Stimulated activated CD4-positive, alpha-beta T cell treated with anti-CD3 and anti-CD28 coated beads, Interleukin-2, amount 100 ng/mL, for 48 hours (primary cell): ENCODE measurements around the gene LDAF1.
A peak's percentile ranks its signal among the peaks of the same experiment; 100 is the strongest.
"Not testable (repeated sequence)": the region's sequence is repeated elsewhere in the genome, so short reads cannot be mapped to it uniquely, and the experiment has no call there.

ENCODE experiments used
- DNase-seq, 2 donors: peaks; one replicate each; pipeline ENCODE4 v3.0.0-alpha.2; 2020

The LDAF1 gene

GRCh38 chr16:21163576-21163975 is 5.1 kb downstream of the LDAF1 start:
- DNase-seq: no peak

GRCh38 chr16:21164521-21165168 is 6.2 kb downstream of the LDAF1 start:
- no peak for DNase-seq

- DNase-seq: no peak
Measured at GRCh38 chr16:21166561-21166961, 8.1 kb downstream of the LDAF1 start.

- no peak for DNase-seq
Measured at GRCh38 chr16:21167360-21167759, 8.9 kb downstream of the LDAF1 start.

GRCh38 chr16:21167929-21168602 is 9.6 kb downstream of the LDAF1 start:
- DNase-seq: no peak

- DNase-seq: no peak
Measured at GRCh38 chr16:21169249-21169981, 10.9 kb downstream of the LDAF1 start.

GRCh38 chr16:21170116-21170515 is 11.6 kb downstream of the LDAF1 start:
- DNase-seq: not testable (repeated sequence)

- no peak for DNase-seq
Measured at GRCh38 chr16:21172650-21173049, 14.2 kb downstream of the LDAF1 start.

GRCh38 chr16:21175397-21175796 is 16.9 kb downstream of the LDAF1 start:
- no peak for DNase-seq

GRCh38 chr16:21179126-21179982 is 20.9 kb downstream of the LDAF1 start:
- no peak for DNase-seq

GRCh38 chr16:21179983-21180365 is 21.5 kb downstream of the LDAF1 start:
- DNase-seq: no peak

- no peak for DNase-seq
Measured at GRCh38 chr16:21183995-21184394, 25.5 kb downstream of the LDAF1 start.

GRCh38 chr16:21184834-21185233 is 26.4 kb downstream of the LDAF1 start:
- peak in 1 of 2 donors; percentile 13 for DNase-seq

GRCh38 chr16:21185659-21186325 is 27.3 kb downstream of the LDAF1 start:
- DNase-seq: no peak

- no peak for DNase-seq
Measured at GRCh38 chr16:21186326-21186691, 27.8 kb downstream of the LDAF1 start.

GRCh38 chr16:21189311-21189710 is 30.8 kb downstream of the LDAF1 start:
- DNase-seq: no peak

GRCh38 chr16:21190013-21190412 is 31.5 kb downstream of the LDAF1 start:
- no peak for DNase-seq

GRCh38 chr16:21190599-21190998 is 32.1 kb downstream of the LDAF1 start:
- DNase-seq: no peak

GRCh38 chr16:21192991-21193390 is 34.5 kb downstream of the LDAF1 start:
- DNase-seq: no peak

- no peak for DNase-seq
Measured at GRCh38 chr16:21194771-21195301, 36.4 kb downstream of the LDAF1 start.

GRCh38 chr16:21195330-21195729 is 36.9 kb downstream of the LDAF1 start:
- not testable (repeated sequence) for DNase-seq

- no peak for DNase-seq
Measured at GRCh38 chr16:21197112-21197511, 38.6 kb downstream of the LDAF1 start.
